Amygdala (tissue), 56 donors: ENCODE data around the gene CCDC142.
A peak's percentile ranks its signal among the peaks of the same experiment; 100 is the strongest.

Source experiments
- DNase-seq, 56 donors: peaks; one replicate each; lab custom pipeline; 2025; lab: John Stamatoyannopoulos, UW

Gene CCDC142, protein sequence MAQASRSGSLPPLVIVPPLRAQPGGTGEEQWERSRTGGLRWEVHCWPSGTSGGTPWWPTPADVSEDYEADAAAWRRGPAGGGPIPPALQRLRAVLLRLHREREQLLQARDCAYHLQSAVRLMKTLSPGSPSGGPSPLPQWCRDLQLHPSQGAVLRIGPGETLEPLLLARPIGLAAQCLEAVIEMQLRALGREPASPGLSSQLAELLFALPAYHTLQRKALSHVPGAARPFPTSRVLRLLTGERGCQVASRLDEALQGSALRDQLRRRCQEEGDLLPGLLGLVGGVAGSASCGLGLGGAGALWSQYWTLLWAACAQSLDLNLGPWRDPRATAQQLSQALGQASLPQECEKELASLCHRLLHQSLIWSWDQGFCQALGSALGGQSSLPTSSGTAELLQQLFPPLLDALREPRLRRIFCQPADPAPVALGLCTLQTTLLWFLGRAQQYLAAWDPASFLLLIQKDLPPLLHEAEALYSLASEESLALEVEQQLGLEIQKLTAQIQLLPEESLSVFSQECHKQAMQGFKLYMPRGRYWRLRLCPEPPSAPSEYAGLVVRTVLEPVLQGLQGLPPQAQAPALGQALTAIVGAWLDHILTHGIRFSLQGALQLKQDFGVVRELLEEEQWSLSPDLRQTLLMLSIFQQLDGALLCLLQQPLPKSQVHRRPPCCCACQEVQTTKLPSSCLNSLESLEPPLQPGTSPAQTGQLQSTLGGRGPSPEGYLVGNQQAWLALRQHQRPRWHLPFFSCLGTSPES

DNA sequence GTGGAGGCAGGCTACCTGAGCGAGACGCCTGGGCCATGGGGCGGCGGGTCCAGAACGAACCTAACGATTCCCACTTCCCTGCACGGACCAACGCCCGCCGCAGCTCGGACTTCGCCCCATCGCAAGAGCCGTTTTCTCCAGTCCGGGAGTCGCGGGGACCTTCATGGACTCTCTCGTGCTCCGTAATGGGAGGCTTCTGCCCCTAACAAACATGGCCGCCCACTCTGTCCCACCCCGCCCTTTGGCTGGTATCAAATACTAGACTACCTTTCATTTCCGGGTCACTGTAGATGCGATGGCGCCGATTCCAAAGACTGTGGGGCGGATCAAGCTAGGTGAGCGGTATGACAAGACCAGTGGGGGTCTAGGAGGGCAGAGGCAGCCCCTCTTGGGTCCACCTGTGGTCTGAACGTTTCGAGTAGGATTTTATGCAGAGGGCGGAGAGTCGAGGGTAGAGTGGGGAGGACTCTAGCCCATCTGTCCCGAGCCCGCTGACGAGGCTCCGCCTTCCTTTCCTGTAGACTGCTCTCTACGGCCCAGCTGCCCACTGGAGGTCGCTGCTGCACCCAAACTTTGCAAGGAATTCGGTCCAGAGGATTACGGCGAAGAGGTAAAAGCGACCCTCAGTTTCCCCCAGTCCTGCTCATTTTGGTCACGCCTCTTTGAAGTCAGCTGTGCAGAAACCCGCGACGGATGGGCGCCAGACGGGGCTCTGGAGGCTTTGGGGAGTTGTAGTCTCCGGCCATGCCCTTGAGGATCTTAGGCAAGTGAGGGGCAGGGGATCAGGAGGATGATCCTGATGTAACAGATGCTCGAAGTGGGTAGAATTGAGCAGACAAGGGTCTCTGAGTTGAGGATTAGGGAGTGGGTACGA, at the start of gene CCDC142, which contains the start of gene TTC31:
CCDC142 (minus strand) TSS at position 198 of the 874 bp plus-strand sequence; CDS start at position 37, 161 bp downstream.
TTC31 (plus strand) TSS at position 281 of the 874 bp plus-strand sequence; CDS start at position 296, 15 bp downstream.
- peak; percentile 55 to 99 (median 94) for DNase-seq

DNA sequence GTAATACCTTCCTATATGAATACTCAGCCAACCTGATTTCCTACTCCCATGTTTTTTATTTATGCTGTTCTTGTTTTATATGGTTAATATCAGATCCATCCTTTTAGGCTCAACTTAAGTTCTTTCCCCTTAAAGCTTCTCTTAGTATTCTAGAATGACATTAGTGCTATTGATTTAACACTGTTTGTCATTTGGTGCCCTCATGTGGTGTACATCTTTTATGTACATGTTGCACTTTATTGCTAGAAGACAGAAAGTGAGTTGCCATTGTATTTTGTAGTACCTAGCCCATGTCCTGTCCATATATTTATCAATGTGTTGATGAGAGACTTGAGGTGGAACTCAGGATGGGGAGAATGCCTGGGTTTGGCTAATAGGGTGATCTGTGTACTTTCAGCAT, 49.4 kb upstream of the CCDC142 start:
- no peak for DNase-seq

DNA sequence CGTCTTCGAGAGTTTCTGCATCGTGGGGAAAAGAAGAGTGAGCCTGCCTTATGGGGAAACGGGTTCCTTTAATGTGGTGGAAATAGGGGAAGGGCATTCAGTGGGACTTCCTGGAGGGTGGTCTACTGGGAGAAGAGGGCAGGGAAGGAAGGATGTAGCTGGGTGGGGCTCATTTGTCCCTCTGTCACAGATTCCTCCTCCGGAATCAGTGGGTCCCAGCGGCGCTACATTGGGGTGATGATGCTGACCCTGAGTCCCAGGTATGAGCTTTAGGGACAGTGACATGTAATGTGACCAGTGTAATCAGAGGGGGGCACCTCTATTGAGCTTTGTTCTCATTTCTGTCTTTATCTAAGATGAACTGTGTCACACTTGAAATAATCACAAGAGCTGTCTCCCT, 48.9 kb upstream of the CCDC142 start:
- DNase-seq = no peak

DNA sequence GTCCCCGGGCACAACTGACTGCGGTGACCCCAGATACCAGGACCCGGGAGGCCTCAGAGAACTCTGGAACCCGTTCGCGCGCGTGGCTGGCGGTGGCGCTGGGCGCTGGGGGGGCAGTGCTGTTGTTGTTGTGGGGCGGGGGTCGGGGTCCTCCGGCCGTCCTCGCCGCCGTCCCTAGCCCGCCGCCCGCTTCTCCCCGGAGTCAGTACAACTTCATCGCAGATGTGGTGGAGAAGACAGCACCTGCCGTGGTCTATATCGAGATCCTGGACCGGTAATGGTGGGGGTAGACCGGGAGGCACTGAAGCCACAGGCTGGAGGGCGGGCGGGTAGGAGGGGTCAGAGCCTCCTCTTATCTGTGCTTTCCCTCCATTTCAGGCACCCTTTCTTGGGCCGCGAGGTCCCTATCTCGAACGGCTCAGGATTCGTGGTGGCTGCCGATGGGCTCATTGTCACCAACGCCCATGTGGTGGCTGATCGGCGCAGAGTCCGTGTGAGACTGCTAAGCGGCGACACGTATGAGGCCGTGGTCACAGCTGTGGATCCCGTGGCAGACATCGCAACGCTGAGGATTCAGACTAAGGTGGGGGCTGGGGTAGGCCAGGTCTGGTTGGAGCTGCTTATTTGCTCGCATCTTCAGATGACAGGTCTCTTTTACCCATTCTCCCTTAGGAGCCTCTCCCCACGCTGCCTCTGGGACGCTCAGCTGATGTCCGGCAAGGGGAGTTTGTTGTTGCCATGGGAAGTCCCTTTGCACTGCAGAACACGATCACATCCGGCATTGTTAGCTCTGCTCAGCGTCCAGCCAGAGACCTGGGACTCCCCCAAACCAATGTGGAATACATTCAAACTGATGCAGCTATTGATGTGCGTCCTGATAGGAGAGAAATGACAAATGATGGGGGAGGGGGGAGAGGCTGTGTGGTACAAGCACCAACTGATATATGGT, 47.7 kb upstream of the CCDC142 start:
- DNase-seq = peak in 24 of 56 donors; percentile 10 to 65 (median 38)

DNA sequence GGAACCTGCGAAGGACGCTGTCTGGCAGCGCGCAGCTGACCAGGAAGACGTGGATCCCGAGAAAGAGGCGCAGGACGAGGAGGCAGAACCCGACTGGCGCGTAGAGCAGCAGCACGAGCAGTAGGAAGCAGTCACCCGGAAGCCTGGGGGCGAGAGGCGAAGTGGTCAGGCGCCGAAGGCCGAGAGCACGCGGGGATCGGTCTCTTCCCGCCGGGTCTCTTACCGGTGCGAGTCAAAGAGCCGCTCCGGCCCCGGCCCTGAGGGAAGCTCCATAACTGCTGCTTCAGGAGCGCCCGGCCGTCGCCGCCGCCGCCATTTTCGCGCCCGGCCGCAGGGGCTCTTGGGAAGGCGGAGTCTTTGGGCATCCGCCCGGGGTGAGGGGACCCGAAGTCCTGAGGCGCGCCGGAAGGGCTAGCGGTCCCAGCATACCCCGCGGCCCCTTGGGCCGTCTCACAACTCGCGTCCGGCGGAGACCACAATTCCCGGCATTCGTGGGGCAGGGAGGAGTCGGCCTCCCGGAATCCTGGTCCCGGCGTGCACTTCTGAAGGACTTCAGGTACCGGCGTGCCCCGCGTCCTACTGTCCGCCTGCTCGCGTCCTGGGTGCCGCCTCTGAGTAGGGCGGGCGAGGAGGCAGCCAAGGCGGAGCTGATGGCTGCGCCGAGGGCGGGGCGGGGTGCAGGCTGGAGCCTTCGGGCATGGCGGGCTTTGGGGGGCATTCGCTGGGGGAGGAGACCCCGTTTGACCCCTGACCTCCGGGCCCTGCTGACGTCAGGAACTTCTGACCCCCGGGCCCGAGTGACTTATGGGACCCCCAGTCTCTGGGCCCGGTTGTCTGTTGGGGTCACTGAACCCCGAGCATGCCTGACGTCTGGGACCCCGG, 46.8 kb upstream of the CCDC142 start, which contains the start of the genes AUP1 and HTRA2:
AUP1 (minus strand) TSS at position 350 of the 882 bp plus-strand sequence; CDS start at position 273, 77 bp downstream.
HTRA2 (plus strand) TSS at position 577 of the 882 bp plus-strand sequence; CDS start at position 651, 74 bp downstream.
- peak; percentile 59 to 99 (median 98) for DNase-seq

DNA sequence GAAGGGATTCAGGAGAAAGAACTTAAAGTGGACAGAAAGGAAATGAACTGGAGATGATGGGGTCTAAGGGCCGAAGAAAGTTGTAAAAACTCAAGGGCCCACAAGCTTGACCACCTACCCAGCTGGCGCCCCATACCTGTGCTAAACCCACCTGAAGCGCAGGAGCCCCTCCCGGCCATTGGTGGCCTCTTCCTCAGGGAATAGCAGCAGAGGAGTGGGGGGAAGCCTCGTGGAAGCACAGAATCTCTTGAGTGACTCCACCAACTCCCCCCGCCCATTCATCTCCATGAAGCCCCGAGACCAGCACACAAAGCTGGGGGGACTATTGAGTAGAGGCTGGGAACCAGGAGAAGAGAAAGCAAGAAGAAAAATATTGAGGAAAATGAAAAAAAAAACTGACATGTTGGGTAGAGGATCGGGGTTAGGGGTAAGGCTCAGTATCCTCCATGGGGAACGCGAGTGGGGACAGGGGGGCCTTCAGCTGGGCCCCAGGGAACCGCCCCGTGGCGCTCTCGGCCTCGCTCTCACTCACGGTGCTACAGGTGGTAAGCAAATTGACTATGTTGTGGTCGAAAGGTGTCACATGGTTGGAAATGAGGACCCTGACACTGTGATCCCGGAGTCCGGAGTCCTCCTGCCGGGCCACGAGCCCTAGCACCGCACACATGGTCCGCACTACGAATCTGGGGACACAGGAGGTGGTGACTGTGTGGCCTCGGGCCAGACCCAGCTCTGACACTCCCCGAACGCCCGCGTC, 46.0 kb upstream of the CCDC142 start:
- peak in 1 of 56 donors; percentile 73 for DNase-seq

DNA sequence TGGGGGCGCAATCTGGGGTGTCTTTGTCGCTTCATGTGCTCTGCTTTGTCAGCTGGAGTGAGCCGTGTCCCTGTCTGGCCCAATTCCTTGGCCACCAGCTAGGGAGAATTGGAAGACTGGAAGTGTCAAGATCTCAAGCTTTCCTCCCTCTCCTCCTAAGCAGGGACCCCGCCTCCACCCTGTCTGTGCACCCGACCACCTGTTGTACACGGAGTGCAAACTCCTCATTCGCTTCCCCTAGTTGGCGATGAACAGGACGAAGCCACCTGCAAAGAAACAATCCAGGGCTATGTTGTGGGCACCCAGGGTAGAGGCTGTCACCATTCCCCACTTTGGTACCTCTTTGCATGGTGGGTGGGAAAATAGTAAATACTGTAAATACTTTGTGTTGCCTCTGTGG, 44.9 kb upstream of the CCDC142 start:
- no peak for DNase-seq

DNA sequence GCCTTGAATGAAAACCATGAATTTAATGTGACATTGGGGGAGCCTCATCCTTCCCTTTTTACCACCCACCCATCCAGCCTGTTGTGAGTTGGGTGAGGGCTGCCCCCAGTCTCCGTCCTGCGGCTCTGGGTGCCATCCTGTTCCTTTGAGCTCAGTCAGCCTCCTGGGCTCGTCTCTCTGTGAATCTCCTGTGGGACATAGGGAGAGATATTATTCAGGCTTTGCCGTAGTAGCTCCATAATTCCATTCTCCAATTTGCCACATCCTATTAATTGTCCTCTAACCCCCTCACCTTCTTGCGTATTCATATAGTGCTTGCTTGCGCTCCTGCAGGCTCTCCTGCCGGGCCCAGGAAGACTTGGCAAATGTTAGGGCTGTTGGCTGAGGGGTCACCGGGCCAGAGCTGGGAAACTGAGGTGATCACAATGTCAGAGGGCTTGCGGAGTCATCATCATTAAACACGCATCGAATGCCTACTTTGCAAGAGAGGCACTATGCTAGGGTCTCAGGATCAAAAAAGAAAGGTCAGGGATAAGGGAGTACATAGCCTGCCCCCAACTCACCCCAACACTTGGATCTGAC, 43.9 kb upstream of the CCDC142 start:
- no peak for DNase-seq

DNA sequence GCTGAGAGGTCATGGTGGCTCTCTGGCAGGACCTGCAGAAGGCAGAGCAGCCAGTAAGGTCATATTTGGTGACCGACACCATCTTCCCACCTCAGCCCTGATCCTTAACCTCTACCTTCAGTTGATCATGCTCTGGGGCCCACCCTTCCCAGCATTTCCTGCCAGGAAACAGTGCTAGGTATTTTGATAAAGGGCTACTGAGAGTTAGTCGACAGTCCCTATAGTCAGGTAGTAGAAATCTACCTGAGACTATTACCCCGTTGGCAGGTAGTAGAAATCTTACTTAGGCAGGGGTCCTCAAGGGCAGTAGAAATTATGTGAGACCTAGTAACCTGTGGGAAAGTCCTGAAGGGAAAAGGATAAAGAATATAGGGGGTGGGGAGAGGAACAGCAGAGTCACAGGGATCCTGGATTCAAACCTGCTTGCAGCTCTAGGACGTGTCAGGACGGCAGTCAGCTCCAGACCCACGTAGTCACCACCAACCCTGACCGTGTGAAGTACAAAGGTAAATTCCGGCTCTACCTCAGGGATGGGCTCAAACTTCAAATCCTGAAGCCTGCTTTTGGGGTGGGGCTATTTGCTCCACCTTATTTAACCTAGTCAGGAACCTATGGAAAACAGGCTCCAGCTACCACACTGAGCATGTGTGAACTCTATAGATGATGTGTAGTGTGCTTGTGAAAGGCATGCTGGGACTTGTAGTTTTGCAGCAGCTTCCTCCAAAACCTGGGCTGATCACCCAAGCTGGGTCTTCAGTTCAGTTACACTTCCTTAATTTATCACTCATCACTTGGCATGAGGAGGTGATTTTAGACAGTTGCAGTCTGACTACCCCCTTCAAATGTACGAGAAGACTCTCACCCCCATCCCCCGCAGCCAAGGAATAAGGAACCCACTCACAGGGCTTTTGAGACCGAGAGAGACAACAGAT, 43.2 kb upstream of the CCDC142 start, which contains the start of gene DQX1:
DQX1 (minus strand) TSS at position 515 of the 932 bp plus-strand sequence; CDS start at position 13, 502 bp downstream.
- peak in 6 of 56 donors; percentile 2 to 20 (median 12) for DNase-seq

DNA sequence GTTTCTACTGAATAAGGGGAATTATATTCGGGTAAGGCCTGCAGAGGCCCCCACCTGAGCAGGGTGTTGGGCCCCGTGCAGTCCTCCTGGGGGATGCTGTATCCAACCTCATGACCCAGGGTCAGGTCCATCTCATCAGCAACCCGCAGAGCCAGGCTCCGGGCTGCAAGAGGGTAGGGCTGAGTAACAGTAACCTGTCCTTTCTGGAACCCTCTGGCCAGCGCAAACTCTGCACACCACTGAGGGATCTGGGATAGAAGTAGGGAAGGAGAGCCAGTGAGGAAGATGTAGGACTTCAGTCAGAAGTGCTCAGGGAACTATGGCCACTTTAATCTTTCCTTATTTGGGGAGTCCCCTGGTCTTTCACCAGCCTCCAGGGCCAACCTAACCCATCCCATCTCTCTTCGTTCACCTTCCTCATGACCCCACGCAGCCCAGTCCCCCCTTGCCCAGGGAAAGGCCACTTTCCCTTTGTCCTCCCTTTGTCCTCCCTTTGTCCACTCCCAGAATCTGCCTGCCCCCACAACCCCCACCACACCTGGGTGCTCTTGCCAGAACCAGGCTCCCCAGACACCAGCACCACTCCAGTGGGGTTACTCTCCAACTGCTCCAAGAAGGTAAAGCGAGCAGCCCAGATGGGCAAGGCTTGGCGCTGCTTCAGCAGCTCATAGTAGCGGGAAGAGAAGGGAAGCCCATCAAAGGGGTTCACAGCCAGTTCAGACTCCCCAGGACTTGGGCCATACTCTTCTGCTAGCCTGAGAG, 42.3 kb upstream of the CCDC142 start:
- no peak for DNase-seq

DNA sequence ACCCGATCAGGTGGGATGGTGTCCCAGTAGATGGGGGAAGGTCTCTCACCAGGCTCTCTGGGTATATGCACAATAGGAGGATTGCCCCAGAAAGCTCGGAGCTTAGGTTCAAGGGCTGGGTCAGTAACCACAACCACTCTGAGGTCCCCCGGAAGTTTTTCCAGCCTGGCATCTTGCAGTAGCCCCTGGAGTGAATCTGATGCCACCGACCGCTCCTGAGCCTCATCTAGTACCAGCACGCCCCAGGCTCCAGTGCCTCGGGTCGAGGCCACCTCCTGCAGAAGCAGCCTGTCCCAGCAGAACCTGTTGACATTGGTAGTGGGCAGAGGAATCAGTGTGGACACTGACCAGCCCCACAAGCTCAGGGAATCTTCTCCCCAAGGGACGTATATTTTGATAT, 41.2 kb upstream of the CCDC142 start:
- no peak for DNase-seq

DNA sequence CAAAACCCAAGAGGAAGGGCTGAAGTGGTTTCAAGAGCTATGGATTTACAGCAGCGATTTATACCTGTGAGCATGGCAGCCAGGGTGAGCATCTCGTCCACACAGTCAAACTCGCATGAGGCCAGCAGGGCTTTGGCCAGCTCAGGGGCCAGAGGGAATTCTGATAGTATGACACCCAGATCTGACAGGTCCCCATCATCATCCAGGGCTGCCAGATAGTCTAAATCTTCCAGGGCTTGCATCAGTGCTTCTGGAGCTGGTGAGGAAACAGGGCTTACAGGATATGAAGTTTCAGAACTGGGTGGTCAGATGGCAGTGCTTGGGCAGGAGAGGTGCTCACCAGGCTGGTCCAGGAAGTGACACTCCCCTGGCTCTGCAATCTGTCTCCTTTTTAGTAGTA, 39.7 kb upstream of the CCDC142 start:
- no peak for DNase-seq

DNA sequence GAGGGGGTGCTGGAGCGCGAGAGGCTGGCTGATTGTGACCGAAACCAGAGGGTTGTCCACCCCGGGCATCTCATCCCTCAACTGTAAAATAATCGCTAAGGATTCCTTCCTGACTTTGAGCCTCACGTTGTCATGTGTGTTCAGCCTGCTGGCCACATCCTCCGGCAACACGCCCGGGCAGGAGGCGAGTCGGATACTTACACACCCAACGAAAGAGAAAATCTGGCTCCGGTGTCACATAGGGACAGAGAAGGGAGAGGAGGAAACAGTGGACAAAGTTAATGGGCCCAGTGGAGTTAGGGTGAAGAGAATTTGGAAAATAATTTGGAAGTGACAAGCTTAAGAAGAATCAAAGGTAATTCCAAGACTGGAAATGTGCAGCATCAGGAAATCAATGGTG, 33.9 kb upstream of the CCDC142 start:
- DNase-seq = no peak

DNA sequence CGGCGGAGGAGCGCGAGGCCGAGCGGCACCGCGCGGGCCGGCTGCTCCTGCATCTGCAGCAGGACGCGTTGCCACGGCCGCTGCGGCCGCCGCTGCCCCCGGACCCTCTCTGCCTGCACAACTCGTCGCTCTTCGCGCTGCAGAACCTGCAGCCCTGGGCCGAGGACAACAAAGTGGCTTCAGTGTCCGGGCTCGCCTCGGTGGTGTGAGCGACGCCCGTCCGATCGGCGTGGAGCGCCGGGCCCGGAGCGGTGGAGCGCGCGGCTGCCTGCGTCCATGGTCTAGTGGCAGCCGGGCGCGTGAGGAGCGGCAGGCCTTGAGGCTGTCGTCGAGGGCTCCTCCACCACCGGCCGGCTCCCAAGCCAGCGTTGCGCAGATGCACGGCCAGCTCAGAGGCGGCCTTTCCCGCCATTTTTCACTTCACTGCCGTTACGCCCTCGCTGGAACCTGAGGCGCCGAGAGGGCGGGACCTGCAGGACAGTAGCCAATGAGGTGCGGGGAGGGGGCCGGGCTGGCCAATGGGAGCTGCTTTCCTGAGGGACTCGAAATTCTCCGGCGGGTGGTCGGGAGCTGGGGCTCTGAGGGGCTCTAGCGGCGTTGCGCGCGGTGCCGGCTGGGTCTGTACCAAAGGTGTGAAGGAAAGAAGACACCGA, 33.3 kb upstream of the CCDC142 start:
- peak in 21 of 56 donors; percentile 0 to 51 (median 19) for DNase-seq
